HepG2 (cell line): ENCODE measurements around the gene SLCO2B1. TPM values are rescaled to one million over a fixed set of nuclear protein-coding genes. Genes with fewer than 3 reads are reported as not detected.

ENCODE experiments used
- ARID5B ChIP-seq: IDR thresholded peaks from 2 replicates; pipeline ENCODE4 v1.4.0; 2020; ENCODE audit warnings: mild to moderate bottlenecking, missing genetic modification reagents
- ATF3 ChIP-seq: sonication (generic); formaldehyde crosslinking; IDR thresholded peaks from 2 replicates; pipeline ENCODE4 v1.4.0; 2020; ENCODE audit warnings: missing genetic modification reagents
- CTCF ChIP-seq: sonication (generic); formaldehyde crosslinking; IDR thresholded peaks from 2 replicates; pipeline ENCODE4 v1.5.0; 2020; ENCODE audit warnings: mild to moderate bottlenecking, missing genetic modification reagents, moderate library complexity
- ETV5 ChIP-seq: IDR thresholded peaks from 2 replicates; pipeline ENCODE4 v1.6.1; 2018; ENCODE audit warnings: missing biosample characterization, missing genetic modification reagents, inconsistent platforms, borderline replicate concordance
- FOXK1 ChIP-seq: sonication (generic); formaldehyde crosslinking; IDR thresholded peaks from 2 replicates; pipeline ENCODE4 v1.4.0; 2020; ENCODE audit warnings: low read depth, missing genetic modification reagents, borderline replicate concordance
- GATA4 ChIP-seq: sonication (generic); IDR thresholded peaks from 2 replicates; pipeline ENCODE4 v1.6.1; 2016; ENCODE audit warnings: antibody characterized with exemption, low read depth, borderline replicate concordance
- HNF1B ChIP-seq: sonication (generic); formaldehyde crosslinking; IDR thresholded peaks from 2 replicates; pipeline ENCODE4 v1.5.1; 2020; ENCODE audit warnings: mild to moderate bottlenecking, moderate library complexity, missing genetic modification reagents
- KAT8 ChIP-seq: IDR thresholded peaks from 2 replicates; pipeline ENCODE4 v1.6.1; 2016; ENCODE audit warnings: missing genetic modification reagents, missing compliant biosample characterization
- ZNF3 ChIP-seq: IDR thresholded peaks from 2 replicates; pipeline ENCODE4 v1.7.0; 2017; ENCODE audit warnings: inconsistent platforms
- ZNF468 ChIP-seq: sonication (generic); formaldehyde crosslinking; IDR thresholded peaks from 2 replicates; pipeline ENCODE4 v1.8.0; 2022; ENCODE audit warnings: mild to moderate bottlenecking, moderate library complexity, missing genetic modification reagents
- ZNF775 ChIP-seq: sonication (generic); formaldehyde crosslinking; IDR thresholded peaks from 2 replicates; pipeline ENCODE4 v1.4.0; 2020; ENCODE audit warnings: missing genetic modification reagents, mild to moderate bottlenecking, moderate library complexity, borderline replicate concordance
- ZNF891 ChIP-seq: sonication (generic); formaldehyde crosslinking; IDR thresholded peaks from 2 replicates; pipeline ENCODE4 v1.5.0; 2020; ENCODE audit warnings: mild to moderate bottlenecking, missing genetic modification reagents
- ZSCAN5A ChIP-seq: sonication (generic); formaldehyde crosslinking; IDR thresholded peaks from 2 replicates; pipeline ENCODE4 v1.8.0; 2022; ENCODE audit warnings: mild to moderate bottlenecking, missing genetic modification reagents, borderline replicate concordance
- polyA plus RNA-seq, 8 experiments: library from polyadenylated mRNA; depleted of rRNA in 3 of 8; stranded (reverse) in 7 of 8; unstranded in 1 of 8; fragments of >200 nt; fragmentation: Illumina TruSeq in 4 of 8; extraction: Trizol in 4 of 8; gene quantifications; 2 replicates each; pipeline versions ENCODE4 v1.2.1 to v1.2.3, GENCODE V29; 2011 to 2016; ENCODE audit warnings: low read depth in 4 of 8, missing spikeins in 1 of 8, mixed read lengths in 1 of 8; ENCODE audit not compliant: insufficient read depth in 1 of 8
- total RNA-seq, 5 experiments: library from RNA; depleted of rRNA; stranded (reverse); fragments of >200 nt; fragmentation: Illumina TruSeq; extraction: Trizol; gene quantifications; 2 replicates each; pipeline ENCODE4 v1.2.3, GENCODE V29; 2016; ENCODE audit warnings: low read depth in 1 of 5

The SLCO2B1 gene
- total and polyA plus RNA-seq, 2 of the 13 experiments (the other 11 are each of a cell fraction or from before 2014, with no cell fraction given): 15.3 to 19.8 TPM

GRCh38 chr11:75204012-75204674 is 53.2 kb downstream of the SLCO2B1 start (continued):
- TF ChIP-seq ARID5B (peak; percentile 75), ZSCAN5A (CRISPR knock-in tag) (0 out of 2 replicates have a peak, but pooled peaks have one; percentile 65), CTCF (peak; percentile 40), ZNF775 (CRISPR knock-in tag) (no peak), ATF3 (CRISPR knock-in tag) (no peak), ZNF3 (CRISPR knock-in tag) (no peak), FOXK1 (no peak), GATA4 (no peak), KAT8 (CRISPR knock-in tag) (0 out of 2 replicates have a peak, but pooled peaks have one; percentile 26), ZNF891 (CRISPR knock-in tag) (no peak), ZNF468 (CRISPR knock-in tag) (no peak), HNF1B (CRISPR knock-in tag) (no peak; the same call in 1 of the 2 replicates), ETV5 (CRISPR knock-in tag) (no peak; the same call in 1 of the 2 replicates)
